ENCODE results near the gene PDE4D.
"Not testable (repeated sequence)": the region's sequence is repeated elsewhere in the genome, so short reads cannot be mapped to it uniquely, and the experiment has no call there.

Gene PDE4D

DNA sequence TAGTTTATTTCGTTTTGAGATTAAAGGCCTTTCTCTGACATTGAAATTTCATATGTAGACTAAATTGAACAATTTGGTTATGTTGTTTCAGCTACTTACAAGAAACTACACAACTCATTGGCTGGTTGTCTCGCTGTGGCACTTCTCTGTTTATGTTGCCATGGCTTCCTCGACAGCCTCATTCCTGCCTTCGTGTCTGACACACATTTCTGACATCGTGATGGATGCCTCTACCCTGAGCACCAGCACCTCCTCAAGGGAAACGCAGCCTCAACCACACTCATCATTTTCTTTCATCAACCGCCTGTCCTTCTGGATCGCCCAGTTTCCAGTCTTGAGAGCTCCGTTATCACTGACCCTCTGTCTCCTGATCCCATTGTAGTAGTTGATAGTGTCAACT, 562.8 kb downstream of the PDE4D start:
- H3K4me1 Mint-ChIP-seq (ENCODE audit: low read depth in 2 of 2), result no peaks in the 10 kb centered on the region
- no peak overlapping the region for H3K27ac Mint-ChIP-seq
- H3K36me3 Mint-ChIP-seq (ENCODE audit: insufficient read depth), result no peaks in the 10 kb centered on the region
- H3K27me3 Mint-ChIP-seq, result no peaks in the 10 kb centered on the region
- H3K4me3 Mint-ChIP-seq, result no peak overlapping the region
- ATAC-seq (replicated peaks), result no peak
- no peak for DNase-seq
- no peaks in the 10 kb centered on the region for H3K9me3 Mint-ChIP-seq

DNA sequence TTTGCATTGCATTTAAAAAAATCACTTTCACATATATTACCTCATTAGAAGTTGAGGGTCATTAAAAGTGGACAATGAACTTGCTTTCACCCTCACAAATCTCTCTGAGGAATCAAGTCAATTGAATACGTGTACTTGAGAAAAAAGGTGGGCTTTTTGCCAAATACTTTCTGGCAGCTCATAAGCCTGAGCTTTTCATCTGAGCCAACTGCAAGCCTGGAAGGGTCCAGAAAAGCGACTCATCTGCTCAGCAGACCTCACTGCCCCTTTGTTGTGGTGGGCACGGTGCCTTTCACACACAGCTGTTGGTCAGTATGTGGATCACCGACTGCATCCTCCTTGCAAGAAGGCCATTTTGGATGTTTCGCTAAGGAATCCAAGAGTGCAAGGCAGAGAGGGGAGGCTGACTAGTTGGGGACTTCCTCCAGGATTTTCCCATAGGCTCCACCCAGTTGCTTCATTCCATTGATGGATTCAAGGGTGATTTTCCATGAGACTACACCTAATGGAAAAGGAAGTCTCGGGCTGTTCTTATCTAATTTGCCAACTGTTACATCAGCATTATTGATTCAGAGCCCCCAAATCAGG, 564.7 kb downstream of the PDE4D start:
- no peaks in the 10 kb centered on the region for H3K9me3 Mint-ChIP-seq
- no peaks in the 10 kb centered on the region for H3K4me1 Mint-ChIP-seq (ENCODE audit: low read depth in 2 of 2)
- peaks cover 3 to 9% of the 10 kb centered on the region in 2 donors for H3K27me3 Mint-ChIP-seq
- no peak overlapping the region for H3K4me3 Mint-ChIP-seq
- ATAC-seq (replicated peaks) (no peak), DNase-seq (no peak)
- H3K27ac Mint-ChIP-seq, result no peak overlapping the region
- no peaks in the 10 kb centered on the region for H3K36me3 Mint-ChIP-seq (ENCODE audit: insufficient read depth)

DNA sequence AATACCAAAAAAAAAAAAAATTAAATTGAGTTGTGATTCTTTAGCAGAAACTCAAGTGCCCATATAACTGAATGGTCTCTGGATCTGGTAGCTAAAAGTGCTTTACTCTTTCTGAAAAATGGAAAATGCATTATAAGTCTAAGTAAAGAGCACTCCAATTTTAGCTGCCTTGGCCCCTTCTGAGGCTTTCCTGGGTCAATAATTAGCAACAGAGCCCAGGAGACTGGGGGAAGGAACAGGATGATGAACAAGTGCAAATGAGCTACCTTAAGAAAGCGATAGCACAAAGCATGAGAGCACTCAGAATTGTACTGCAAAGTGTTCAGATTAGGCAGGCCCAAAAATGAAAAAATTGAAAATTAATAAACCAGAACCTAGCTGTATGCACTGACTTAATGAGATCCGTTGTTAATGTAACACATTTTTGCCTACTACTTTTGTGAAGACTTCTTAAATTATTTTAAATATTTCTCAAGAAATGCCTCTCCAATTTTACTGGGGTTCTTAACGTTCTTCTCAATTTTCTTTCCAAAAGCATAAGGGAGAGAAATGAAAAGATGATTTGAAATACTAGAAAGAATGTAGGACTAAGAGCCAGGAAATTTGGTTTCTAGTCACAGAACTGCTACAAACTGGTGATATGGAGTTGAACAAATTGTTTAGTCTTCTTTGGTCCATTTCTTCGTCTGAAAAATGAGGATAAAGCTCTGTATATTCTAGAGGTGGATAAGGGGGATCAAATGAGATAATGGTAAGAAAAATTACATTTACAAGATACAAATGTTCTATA, 566.1 kb downstream of the PDE4D start:
- ATAC-seq (replicated peaks) (no peak), DNase-seq (no peak)
- Mint-ChIP-seq H3K4me3 (no peak overlapping the region), H3K27me3 (peaks cover 11 to 19% of the 10 kb centered on the region in 2 donors), H3K4me1 (ENCODE audit: low read depth in 2 of 2) (no peaks in the 10 kb centered on the region), H3K36me3 (ENCODE audit: insufficient read depth) (no peaks in the 10 kb centered on the region), H3K27ac (no peak overlapping the region), H3K9me3 (no peaks in the 10 kb centered on the region)

DNA sequence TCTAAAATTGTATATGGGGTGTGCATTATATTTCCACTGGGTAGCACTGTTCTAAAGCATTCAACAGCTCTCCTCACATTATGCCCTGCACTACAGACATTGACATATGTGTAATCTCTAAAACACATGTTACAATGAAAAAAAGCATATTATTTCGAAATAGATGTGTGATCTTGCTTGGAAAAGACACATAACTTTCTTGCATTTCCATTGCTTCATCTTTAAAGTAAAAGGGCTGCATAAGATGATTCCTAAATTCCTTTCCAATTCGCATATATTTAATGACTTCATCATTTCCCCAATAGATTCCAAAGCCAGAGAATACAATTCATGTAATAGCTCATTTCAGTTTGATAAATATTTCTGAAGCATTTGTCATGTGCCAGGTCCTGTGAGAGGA, 566.9 kb downstream of the PDE4D start:
- no peak overlapping the region for H3K27ac Mint-ChIP-seq
- no peaks in the 10 kb centered on the region for H3K36me3 Mint-ChIP-seq (ENCODE audit: insufficient read depth)
- no peak overlapping the region for H3K4me3 Mint-ChIP-seq
- DNase-seq, result no peak
- H3K27me3 Mint-ChIP-seq, result peaks cover 11 to 19% of the 10 kb centered on the region in 2 donors
- H3K4me1 Mint-ChIP-seq (ENCODE audit: low read depth in 2 of 2), result no peaks in the 10 kb centered on the region
- H3K9me3 Mint-ChIP-seq, result no peaks in the 10 kb centered on the region
- ATAC-seq (replicated peaks), result no peak

DNA sequence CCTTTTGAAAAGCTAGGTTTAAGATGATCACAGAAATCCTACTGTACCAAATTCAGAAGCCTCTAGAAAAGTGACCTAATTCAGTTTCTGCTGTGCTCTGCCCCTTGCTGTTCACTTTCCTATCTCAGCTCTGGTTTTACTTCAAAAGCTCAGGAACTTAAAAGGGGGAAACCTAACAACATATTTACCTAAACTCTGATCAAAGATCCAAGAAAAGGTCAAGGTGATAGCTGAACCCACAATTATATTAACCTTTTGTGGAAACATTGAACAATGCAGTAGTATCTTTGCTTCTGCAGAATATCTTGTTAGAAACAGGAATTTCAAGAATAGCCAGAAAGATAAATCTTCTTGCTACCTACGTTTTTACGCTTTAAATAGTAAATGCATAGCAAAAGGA, 568.5 kb downstream of the PDE4D start:
- Mint-ChIP-seq H3K27me3 (peaks cover 11 to 19% of the 10 kb centered on the region in 2 donors), H3K27ac (no peak overlapping the region), H3K4me1 (ENCODE audit: low read depth in 2 of 2) (no peaks in the 10 kb centered on the region), H3K9me3 (no peaks in the 10 kb centered on the region), H3K36me3 (ENCODE audit: insufficient read depth) (no peaks in the 10 kb centered on the region), H3K4me3 (no peak overlapping the region)
- DNase-seq (no peak), ATAC-seq (replicated peaks) (no peak)

DNA sequence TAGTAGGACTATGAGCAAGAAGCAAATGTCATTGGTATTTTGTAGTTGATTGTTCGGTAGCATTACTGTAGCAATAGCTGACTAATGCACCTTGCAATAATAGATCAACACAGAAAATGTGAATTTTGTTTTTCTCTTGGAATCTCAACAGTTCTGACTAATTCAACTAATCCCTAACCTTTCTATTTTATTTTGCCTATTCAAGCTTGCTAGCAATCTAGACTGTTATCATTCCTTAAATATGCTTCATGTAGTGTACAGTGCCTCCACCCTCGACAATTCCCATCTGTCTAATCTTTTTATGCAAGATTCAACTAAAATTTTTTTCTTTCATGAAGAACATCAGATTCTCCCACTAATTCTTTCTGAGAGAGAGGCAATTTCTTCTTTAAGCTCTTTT, 570.6 kb downstream of the PDE4D start:
- Mint-ChIP-seq H3K4me3 (no peak overlapping the region), H3K36me3 (ENCODE audit: insufficient read depth) (no peaks in the 10 kb centered on the region), H3K9me3 (no peaks in the 10 kb centered on the region), H3K4me1 (ENCODE audit: low read depth in 2 of 2) (no peaks in the 10 kb centered on the region), H3K27me3 (peaks cover 11 to 19% of the 10 kb centered on the region in 2 donors), H3K27ac (no peak overlapping the region)
- DNase-seq (no peak), ATAC-seq (replicated peaks) (no peak)

- no peaks in the 10 kb centered on the region for H3K4me1 Mint-ChIP-seq (ENCODE audit: low read depth in 2 of 2)
- peaks cover 11 to 25% of the 10 kb centered on the region in 2 donors for H3K27me3 Mint-ChIP-seq
- H3K4me3 Mint-ChIP-seq, result no peak overlapping the region
- ATAC-seq (replicated peaks) (no peak), DNase-seq (no peak)
- H3K9me3 Mint-ChIP-seq, result no peaks in the 10 kb centered on the region
- no peaks in the 10 kb centered on the region for H3K36me3 Mint-ChIP-seq (ENCODE audit: insufficient read depth)
- no peak overlapping the region for H3K27ac Mint-ChIP-seq
These were observed 571.5 kb downstream of the PDE4D start for GRCh38 chr5:59322058-59322457.

- Mint-ChIP-seq H3K27me3 (peaks cover 11 to 29% of the 10 kb centered on the region in 2 donors), H3K36me3 (ENCODE audit: insufficient read depth) (no peaks in the 10 kb centered on the region), H3K9me3 (no peaks in the 10 kb centered on the region), H3K27ac (no peak overlapping the region), H3K4me1 (ENCODE audit: low read depth in 2 of 2) (no peaks in the 10 kb centered on the region), H3K4me3 (no peak overlapping the region)
- no peak for ATAC-seq (replicated peaks)
- DNase-seq, result no peak
These were observed 571.9 kb downstream of the PDE4D start for GRCh38 chr5:59321642-59322041.

DNA sequence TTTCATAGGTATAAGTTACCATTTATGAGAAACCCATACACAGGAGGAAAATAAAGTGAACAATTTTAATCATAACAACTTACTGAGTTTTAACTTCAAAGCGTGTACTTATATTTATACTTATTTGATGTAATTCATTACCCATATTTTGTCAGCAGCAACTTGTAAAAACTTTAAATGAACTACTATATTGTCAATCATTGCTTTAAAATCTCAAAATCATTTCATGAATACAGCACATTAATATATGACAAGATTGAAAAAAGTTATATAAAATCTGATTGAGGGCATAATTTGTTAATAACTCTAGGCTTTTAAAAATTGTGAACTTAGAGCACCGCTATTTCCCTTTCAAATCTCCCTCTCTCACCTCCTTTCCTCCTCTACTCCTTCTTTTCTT, 573.1 kb downstream of the PDE4D start:
- H3K4me3 Mint-ChIP-seq, result no peak overlapping the region
- H3K36me3 Mint-ChIP-seq (ENCODE audit: insufficient read depth), result no peaks in the 10 kb centered on the region

DNA sequence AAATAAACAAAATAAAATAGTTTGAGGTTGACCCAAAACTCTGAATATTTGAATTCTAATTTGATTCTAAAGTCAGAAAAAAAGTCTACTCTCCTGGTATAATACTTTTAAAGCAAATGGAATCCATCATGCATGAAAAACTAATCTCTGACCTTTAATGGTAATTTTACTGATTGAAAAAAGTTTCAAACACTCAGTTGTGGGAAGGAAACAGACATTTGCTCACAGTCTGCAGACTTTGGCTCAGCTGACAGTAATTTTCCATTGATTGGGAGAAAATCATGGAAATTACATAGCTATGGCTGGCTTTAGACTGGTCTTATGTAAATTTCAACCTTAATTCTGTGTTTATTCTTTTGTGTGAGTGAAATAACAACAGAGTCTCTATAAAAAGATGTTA, 574.3 kb downstream of the PDE4D start:
- DNase-seq (no peak), ATAC-seq (replicated peaks) (no peak)
- no peaks in the 10 kb centered on the region for H3K36me3 Mint-ChIP-seq (ENCODE audit: insufficient read depth)
- peaks cover 11 to 42% of the 10 kb centered on the region in 2 donors for H3K27me3 Mint-ChIP-seq
- H3K27ac Mint-ChIP-seq, result no peak overlapping the region
- H3K9me3 Mint-ChIP-seq, result no peaks in the 10 kb centered on the region
- H3K4me1 Mint-ChIP-seq (ENCODE audit: low read depth in 2 of 2), result no peaks in the 10 kb centered on the region
- no peak overlapping the region for H3K4me3 Mint-ChIP-seq

More for the DNA sequence above, 573.1 kb downstream of the PDE4D start:
- H3K27me3 Mint-ChIP-seq, result peaks cover 11 to 35% of the 10 kb centered on the region in 2 donors
- H3K27ac Mint-ChIP-seq, result no peak overlapping the region
- ATAC-seq (replicated peaks), result no peak
- no peak for DNase-seq
- H3K4me1 Mint-ChIP-seq (ENCODE audit: low read depth in 2 of 2), result no peaks in the 10 kb centered on the region
- H3K9me3 Mint-ChIP-seq, result no peaks in the 10 kb centered on the region

- H3K27me3 Mint-ChIP-seq, result peaks cover 0 to 34% of the 10 kb centered on the region in 2 donors
- DNase-seq (no peak), ATAC-seq (replicated peaks) (no peak)
- no peaks in the 10 kb centered on the region for H3K9me3 Mint-ChIP-seq
- H3K4me3 Mint-ChIP-seq, result no peak overlapping the region
- no peaks in the 10 kb centered on the region for H3K4me1 Mint-ChIP-seq (ENCODE audit: low read depth in 2 of 2)
- H3K27ac Mint-ChIP-seq, result no peak overlapping the region
- H3K36me3 Mint-ChIP-seq (ENCODE audit: insufficient read depth), result no peaks in the 10 kb centered on the region
These were observed 575.7 kb downstream of the PDE4D start for GRCh38 chr5:59317774-59318205.

DNA sequence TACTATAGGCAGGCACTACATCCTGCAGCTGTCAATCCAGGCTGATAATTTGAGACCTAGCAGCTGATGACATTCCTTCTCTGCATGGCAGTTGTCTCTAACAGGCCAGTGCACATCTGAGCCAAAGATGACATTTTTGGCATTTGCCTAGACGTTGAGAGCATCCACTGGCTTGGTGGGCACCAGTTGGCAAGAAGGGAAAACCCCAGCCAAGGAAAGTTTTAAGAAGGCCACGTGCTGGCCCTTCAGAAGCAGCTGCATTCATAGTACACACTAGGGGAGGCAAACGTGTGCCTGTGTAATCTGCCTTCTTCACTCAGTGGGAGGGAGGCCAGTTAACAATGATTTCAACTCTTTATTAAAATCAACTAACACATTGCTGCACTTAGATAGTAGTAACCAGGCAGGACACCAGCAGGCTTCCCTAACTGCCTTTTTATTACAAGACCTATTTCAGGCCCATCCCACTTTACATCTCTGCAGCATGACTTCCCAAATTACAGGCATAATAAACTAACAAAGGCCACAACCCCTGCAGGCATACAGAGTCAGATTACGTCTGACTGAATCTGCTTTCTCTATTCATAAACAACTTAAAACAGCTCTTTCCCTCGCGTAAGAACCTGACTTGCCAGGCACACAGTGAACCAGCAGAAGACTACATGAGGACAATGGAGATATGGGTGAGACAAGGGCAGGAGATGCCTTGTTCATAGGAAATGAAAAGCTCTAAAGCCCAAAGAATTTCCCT, 576.3 kb downstream of the PDE4D start:
- H3K4me3 Mint-ChIP-seq, result no peak overlapping the region
- H3K9me3 Mint-ChIP-seq, result no peaks in the 10 kb centered on the region
- H3K27me3 Mint-ChIP-seq, result peaks cover 2 to 39% of the 10 kb centered on the region in 2 donors
- H3K27ac Mint-ChIP-seq, result no peak overlapping the region
- H3K4me1 Mint-ChIP-seq (ENCODE audit: low read depth in 2 of 2), result no peaks in the 10 kb centered on the region
- H3K36me3 Mint-ChIP-seq (ENCODE audit: insufficient read depth), result no peaks in the 10 kb centered on the region
- ATAC-seq (replicated peaks) (no peak), DNase-seq (no peak)

DNA sequence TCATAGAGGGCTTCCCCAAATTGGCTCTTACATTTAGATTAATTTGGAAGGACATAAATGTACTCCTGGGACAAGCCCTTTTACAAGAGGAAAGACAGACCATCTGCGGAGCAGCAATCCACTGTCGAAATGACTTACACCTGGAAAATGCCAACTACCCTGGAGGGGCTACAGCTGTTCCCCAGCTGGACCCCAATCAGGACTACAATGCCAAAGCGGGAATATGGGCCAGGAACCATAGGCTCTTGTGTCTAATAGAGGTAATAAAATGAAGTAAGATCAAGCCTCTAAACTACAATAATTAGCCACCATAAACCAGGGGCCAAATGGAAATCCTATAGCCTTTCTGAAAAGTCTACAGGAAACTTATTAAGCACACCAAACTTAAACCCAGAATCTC, 581.3 kb downstream of the PDE4D start:
- peaks cover 23 to 71% of the 10 kb centered on the region in 2 donors for H3K27me3 Mint-ChIP-seq
- DNase-seq (no peak), ATAC-seq (replicated peaks) (no peak)
- no peaks in the 10 kb centered on the region for H3K36me3 Mint-ChIP-seq (ENCODE audit: insufficient read depth)
- peaks cover 1 to 9% of the 10 kb centered on the region in 2 donors for H3K9me3 Mint-ChIP-seq
- H3K27ac Mint-ChIP-seq, result no peak overlapping the region
- H3K4me3 Mint-ChIP-seq, result no peak overlapping the region
- no peaks in the 10 kb centered on the region for H3K4me1 Mint-ChIP-seq (ENCODE audit: low read depth in 2 of 2)

DNA sequence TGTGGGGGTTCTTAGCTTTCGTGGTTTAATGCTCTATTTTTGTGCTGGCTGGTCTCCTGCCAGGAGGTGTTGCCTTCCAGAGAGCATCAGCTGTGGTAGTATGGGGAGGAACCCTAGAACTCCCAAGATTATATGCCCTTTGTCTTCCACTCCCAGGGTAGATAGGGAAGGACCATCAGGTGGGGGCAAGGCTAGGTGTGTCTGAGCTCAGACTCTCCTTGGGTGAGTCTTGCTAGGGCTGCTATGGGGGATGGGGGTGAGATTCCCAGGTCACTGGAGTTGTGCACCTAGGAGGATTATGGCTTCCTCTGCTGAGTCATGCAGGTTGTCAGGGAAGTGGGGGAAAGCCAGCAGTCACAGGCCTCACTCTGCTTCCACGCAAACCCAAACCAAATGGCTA, 584.8 kb downstream of the PDE4D start:
- not testable (repeated sequence) for H3K27ac Mint-ChIP-seq; H3K36me3 Mint-ChIP-seq (ENCODE audit: insufficient read depth); H3K4me3 Mint-ChIP-seq; H3K4me1 Mint-ChIP-seq (ENCODE audit: low read depth in 2 of 2); DNase-seq; H3K9me3 Mint-ChIP-seq; ATAC-seq (replicated peaks)
- H3K27me3 Mint-ChIP-seq, result peaks cover 23 to 64% of the 10 kb centered on the region in 2 donors

Measured in effector memory CD8-positive, alpha-beta T cell (primary cell).